DND-41 (cell line): ENCODE measurements around the gene MYT1.

Source experiments
- ATAC-seq: fragments of 200-7000 bp; cut with Tn5 transposase; 3 replicates; pipeline ENCODE4 v1.9.1; 2021; ENCODE audit warnings: low read depth; ENCODE audit not compliant: insufficient read depth
- DNase-seq: peaks from one replicate; pipeline ENCODE4 v3.0.0-alpha.2; 2020
- H2AFZ ChIP-seq: 2 replicates; pipeline ENCODE4 v1.6.0; 2012; ENCODE audit warnings: low read depth, low read length
- H3K27ac ChIP-seq: 2 replicates; pipeline ENCODE4 v1.5.1; 2012; ENCODE audit warnings: low read length, inconsistent platforms
- H3K27me3 ChIP-seq: fragments of 200-600 bp; sonication (generic); 2 replicates; pipeline ENCODE4 v1.6.0; 2012; ENCODE audit warnings: low read length, mild to moderate bottlenecking, inconsistent platforms; ENCODE audit not compliant: insufficient read depth, poor library complexity
- H3K36me3 ChIP-seq: 2 replicates; pipeline ENCODE4 v1.5.1; 2012; ENCODE audit warnings: low read length, inconsistent platforms; ENCODE audit not compliant: insufficient read depth
- H3K4me1 ChIP-seq: 2 replicates; pipeline ENCODE4 v1.5.1; 2012; ENCODE audit warnings: mild to moderate bottlenecking, low read length; ENCODE audit not compliant: insufficient read depth
- H3K4me2 ChIP-seq: 2 replicates; pipeline ENCODE4 v1.6.0; 2012; ENCODE audit warnings: mild to moderate bottlenecking, moderate library complexity, low read length, inconsistent platforms; ENCODE audit not compliant: insufficient read depth
- H3K4me3 ChIP-seq, 2 experiments: fragments of 200-600 bp in 1 of 2; shearing (Covaris generic) in 1 of 2; 2 replicates each; pipeline ENCODE4 v1.5.1; 2012 to 2016; ENCODE audit warnings: inconsistent platforms in 2 of 2, low read length in 2 of 2, mild to moderate bottlenecking in 2 of 2, low read depth in 1 of 2, moderate library complexity in 1 of 2
- H3K79me2 ChIP-seq: 2 replicates; pipeline ENCODE4 v1.6.0; 2012; ENCODE audit warnings: low read length, inconsistent platforms; ENCODE audit not compliant: insufficient read depth
- H3K9ac ChIP-seq: 2 replicates; pipeline ENCODE4 v1.6.0; 2012; ENCODE audit warnings: low read depth, mild to moderate bottlenecking, inconsistent platforms, low read length, moderate library complexity
- H3K9me3 ChIP-seq: 2 replicates; pipeline ENCODE4 v1.5.1; 2012; ENCODE audit warnings: low read length, moderate library complexity, mild to moderate bottlenecking, inconsistent platforms; ENCODE audit not compliant: insufficient read depth, severe bottlenecking
- H4K20me1 ChIP-seq: 2 replicates; pipeline ENCODE4 v1.6.0; 2012; ENCODE audit warnings: low read length; ENCODE audit not compliant: insufficient read depth
- EZH2 ChIP-seq: IDR thresholded peaks from 3 replicates; pipeline ENCODE4 v1.6.1; 2012; ENCODE audit warnings: borderline replicate concordance, low read depth, mild to moderate bottlenecking, moderate library complexity, low read length, inconsistent platforms; ENCODE audit not compliant: severe bottlenecking
- TF ChIP-seq, protein P1 (sequence below): IDR thresholded peaks from 2 replicates; pipeline ENCODE4 v1.5.1; 2012; ENCODE audit warnings: borderline replicate concordance, low read length, moderate library complexity, mild to moderate bottlenecking; ENCODE audit not compliant: poor library complexity, severe bottlenecking; ENCODE audit errors: extremely low read depth

The MYT1 gene

DNA sequence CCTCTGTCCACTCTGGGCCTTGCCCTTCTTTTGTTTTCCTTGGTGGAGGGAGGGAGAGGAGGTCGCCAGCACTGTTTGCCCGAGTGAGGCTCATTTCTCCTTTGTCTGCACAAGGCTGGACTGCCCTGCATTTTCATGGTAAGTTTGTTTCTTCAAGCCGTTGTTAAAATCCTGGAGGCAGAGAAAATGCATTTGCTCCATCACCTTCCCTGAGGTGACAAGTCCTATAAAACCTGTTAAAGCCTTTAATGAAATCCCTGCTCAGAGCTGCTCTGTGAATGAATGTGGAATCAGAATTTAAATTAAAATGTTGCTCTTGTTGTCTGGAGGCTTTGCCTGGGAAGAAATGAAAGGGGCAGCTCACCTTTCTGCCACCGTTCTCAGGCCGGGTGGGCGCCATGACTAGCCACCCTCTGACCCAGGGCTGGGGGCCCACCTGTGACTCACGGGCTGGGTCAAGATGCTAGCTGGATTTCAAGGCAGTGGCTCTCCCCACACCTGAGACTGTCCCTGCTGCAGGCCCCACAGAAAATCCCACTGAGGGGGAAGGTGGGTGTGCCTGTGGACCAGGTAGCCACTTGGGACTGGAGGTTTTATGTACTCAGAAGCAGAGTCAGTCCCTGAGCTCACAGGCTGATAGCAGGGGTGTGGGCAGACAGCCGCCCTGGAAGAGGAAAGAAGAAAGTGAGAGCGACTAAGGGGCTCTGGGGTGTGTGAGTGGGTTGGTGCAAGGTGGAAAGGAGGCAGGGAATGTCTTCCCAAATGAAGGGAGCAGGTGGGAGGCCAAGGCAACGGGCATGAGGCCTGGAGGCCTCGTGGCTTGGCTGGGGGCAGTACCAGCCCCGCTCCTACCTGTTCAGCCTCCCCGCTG, 24.0 kb upstream of the MYT1 start:
- H3K79me2 ChIP-seq: no peaks in the 10 kb centered on the region
- H3K4me3 ChIP-seq: no peak overlapping the region
- no peak overlapping the region for H2AFZ ChIP-seq
- H3K9ac ChIP-seq: no peak overlapping the region
- ATAC-seq (no peak), DNase-seq (no peak)
- H4K20me1 ChIP-seq: 0 out of 2 replicates have a peak, but pooled peaks cover 5% of the 10 kb centered on the region
- H3K27me3 ChIP-seq: no peaks in the 10 kb centered on the region
- no peak for TF ChIP-seq EZH2
- TF ChIP-seq, protein P1, sequence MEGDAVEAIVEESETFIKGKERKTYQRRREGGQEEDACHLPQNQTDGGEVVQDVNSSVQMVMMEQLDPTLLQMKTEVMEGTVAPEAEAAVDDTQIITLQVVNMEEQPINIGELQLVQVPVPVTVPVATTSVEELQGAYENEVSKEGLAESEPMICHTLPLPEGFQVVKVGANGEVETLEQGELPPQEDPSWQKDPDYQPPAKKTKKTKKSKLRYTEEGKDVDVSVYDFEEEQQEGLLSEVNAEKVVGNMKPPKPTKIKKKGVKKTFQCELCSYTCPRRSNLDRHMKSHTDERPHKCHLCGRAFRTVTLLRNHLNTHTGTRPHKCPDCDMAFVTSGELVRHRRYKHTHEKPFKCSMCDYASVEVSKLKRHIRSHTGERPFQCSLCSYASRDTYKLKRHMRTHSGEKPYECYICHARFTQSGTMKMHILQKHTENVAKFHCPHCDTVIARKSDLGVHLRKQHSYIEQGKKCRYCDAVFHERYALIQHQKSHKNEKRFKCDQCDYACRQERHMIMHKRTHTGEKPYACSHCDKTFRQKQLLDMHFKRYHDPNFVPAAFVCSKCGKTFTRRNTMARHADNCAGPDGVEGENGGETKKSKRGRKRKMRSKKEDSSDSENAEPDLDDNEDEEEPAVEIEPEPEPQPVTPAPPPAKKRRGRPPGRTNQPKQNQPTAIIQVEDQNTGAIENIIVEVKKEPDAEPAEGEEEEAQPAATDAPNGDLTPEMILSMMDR: no peak
- H3K9me3 ChIP-seq: peaks cover 12% of the 10 kb centered on the region
- H3K36me3 ChIP-seq: no peaks in the 10 kb centered on the region
- H3K4me1 ChIP-seq: no peaks in the 10 kb centered on the region
- H3K27ac ChIP-seq: no peak overlapping the region
- no peak overlapping the region for H3K4me2 ChIP-seq

DNA sequence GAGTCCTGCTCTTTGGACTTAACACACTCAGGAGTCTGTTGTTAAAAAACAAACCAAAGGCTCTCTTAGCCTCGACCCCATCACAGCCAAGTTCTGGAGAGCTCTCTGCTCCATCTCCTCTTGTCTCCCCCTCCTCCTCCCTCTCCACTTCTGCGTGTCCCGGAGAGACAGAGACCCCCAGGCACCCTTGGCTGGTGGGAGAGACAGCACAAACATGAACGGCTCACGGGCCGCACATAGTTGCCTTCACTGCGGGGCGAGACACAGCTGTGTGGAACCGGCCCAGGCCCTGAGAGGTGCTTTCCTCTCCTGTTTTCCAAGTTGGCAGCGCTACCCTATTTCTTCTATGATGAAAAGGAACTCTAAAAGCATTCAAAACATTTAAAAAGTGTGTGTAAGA, 23.3 kb upstream of the MYT1 start:
- Histone ChIP-seq H3K4me2 (no peak overlapping the region), H3K36me3 (no peaks in the 10 kb centered on the region), H3K27me3 (no peaks in the 10 kb centered on the region), H3K4me3 (no peak overlapping the region), H4K20me1 (0 out of 2 replicates have a peak, but pooled peaks cover 5% of the 10 kb centered on the region), H3K9me3 (peaks cover 19% of the 10 kb centered on the region), H2AFZ (no peak overlapping the region), H3K27ac (no peak overlapping the region), H3K9ac (no peak overlapping the region), H3K4me1 (no peaks in the 10 kb centered on the region), H3K79me2 (no peaks in the 10 kb centered on the region)
- TF ChIP-seq EZH2: no peak
- TF ChIP-seq, protein P1: no peak
- ATAC-seq (no peak), DNase-seq (no peak)

DNA sequence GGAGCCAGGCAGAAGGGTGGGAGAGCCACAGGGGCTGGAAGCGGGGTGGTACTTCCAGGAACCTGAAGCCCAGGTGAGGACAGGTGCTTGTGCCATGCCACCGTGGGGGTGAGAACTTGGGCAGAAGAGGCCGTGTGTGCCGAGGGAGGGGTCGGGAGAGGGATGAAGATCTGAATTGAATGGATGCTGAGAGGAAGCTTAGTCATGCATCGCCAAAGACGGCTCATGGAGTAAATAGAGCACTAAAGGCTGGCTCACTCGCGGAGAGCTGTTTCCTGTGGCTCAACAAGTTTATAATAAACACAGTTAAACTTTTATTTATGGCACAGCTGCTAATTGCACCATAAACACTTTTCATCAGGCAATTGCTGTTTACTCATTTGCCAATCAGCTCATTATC, 21.7 kb upstream of the MYT1 start:
- Histone ChIP-seq H3K79me2 (no peaks in the 10 kb centered on the region), H3K4me2 (no peak overlapping the region), H3K27me3 (no peaks in the 10 kb centered on the region), H3K9me3 (peaks cover 19% of the 10 kb centered on the region), H4K20me1 (peaks cover 5% of the 10 kb centered on the region; the same call in 1 of the 2 replicates), H3K27ac (no peak overlapping the region), H3K4me1 (no peaks in the 10 kb centered on the region), H3K4me3 (no peak overlapping the region), H3K9ac (no peak overlapping the region), H3K36me3 (no peaks in the 10 kb centered on the region), H2AFZ (no peak overlapping the region)
- DNase-seq (no peak), ATAC-seq (no peak)
- no peak for TF ChIP-seq EZH2
- TF ChIP-seq, protein P1: no peak
